Testis (tissue), 3 donors: ENCODE data around the gene ERVFRD-1. TPM values are rescaled to one million over a fixed set of nuclear protein-coding genes. Genes with fewer than 3 reads are reported as not detected.

Experiments
- DNase-seq: peaks from one replicate; pipeline ENCODE4 v3.0.0-alpha.2; 2019
- H3K27ac ChIP-seq, 2 donors: fragments of 200-600 bp; sonication (generic); one replicate each; pipeline ENCODE4 v1.5.1; 2019
- H3K27me3 ChIP-seq: fragments of 200-600 bp; sonication (generic); one replicate; pipeline ENCODE4 v1.5.1; 2019
- H3K36me3 ChIP-seq: fragments of 200-600 bp; sonication (generic); one replicate; pipeline ENCODE4 v1.5.1; 2017; ENCODE audit warnings: low read depth; ENCODE audit errors: missing control alignments
- H3K4me1 ChIP-seq: fragments of 200-600 bp; sonication (generic); one replicate; pipeline ENCODE4 v1.5.1; 2019
- H3K4me3 ChIP-seq, 2 donors: fragments of 200-600 bp; sonication (generic); one replicate each; pipeline ENCODE4 v1.5.1; 2017 to 2019
- H3K9me3 ChIP-seq: fragments of 200-600 bp; sonication (generic); one replicate; pipeline ENCODE4 v1.5.1; 2017
- CTCF ChIP-seq, 3 experiments: fragments of 450-650 bp in 2 of 3; fragments of 200-600 bp in 1 of 3; sonication (generic) in 1 of 3; IDR thresholded peaks; one replicate each; pipeline ENCODE4 v1.5.1; 2016 to 2019; ENCODE audit warnings: antibody characterized with exemption in 3 of 3, mild to moderate bottlenecking in 2 of 3, moderate library complexity in 1 of 3
- POLR2A ChIP-seq: fragments of 450-650 bp; IDR thresholded peaks from one replicate; pipeline ENCODE4 v1.6.1; 2017; ENCODE audit warnings: antibody characterized with exemption, mild to moderate bottlenecking, moderate library complexity
- WGBS, 2 donors: methylation state at CpG; one replicate each; pipeline ENCODE4 v1.1.5; 2018; 5-methylcytosine and 5-hydroxymethylcytosine counted together
- intact Hi-C: fragments of 100-400 bp; cut with DNase I; formaldehyde crosslinking; loops from one replicate; pipeline ENCODE4 v1.15.1; 2023; ENCODE audit warnings: low total_unique reads
- polyA plus RNA-seq: library from polyadenylated mRNA; stranded (reverse); fragments of 350-450 nt; fragmentation: Illumina TruSeq; extraction: RNeasy Lipid Tissue Mini Kit (QIAGEN cat#74804); gene quantifications from one replicate; pipeline ENCODE4 v1.2.3, GENCODE V29; 2014; ENCODE audit warnings: low read depth, low replicate concordance; ENCODE audit not compliant: insufficient read depth
- total RNA-seq, 2 donors: library from RNA; depleted of rRNA; stranded (reverse); fragments of >200 nt; gene quantifications; one replicate each; pipeline ENCODE4 v1.2.3, GENCODE V29; 2016

ERVFRD-1 gene
- total and polyA plus RNA-seq, 3 donors from 2014 or later: 0.16 TPM; not detected in 2

- no peak for DNase-seq
- Histone ChIP-seq H3K4me3 (no peak overlapping the region), H3K9me3 (no peaks in the 10 kb centered on the region), H3K27ac (no peak overlapping the region), H3K4me1 (no peaks in the 10 kb centered on the region), H3K36me3 (no peaks in the 10 kb centered on the region), H3K27me3 (no peaks in the 10 kb centered on the region)
- TF ChIP-seq CTCF (IDR thresholded peaks at IDR 0.05): no peak
- no peak for TF ChIP-seq POLR2A
- 72 to 84% methylated on average over 2 of the region's 2 CpGs for WGBS, 2 donors
- intact Hi-C loops: no loop called here
Measured at GRCh38 chr6:11076540-11076939, 35.0 kb downstream of the ERVFRD-1 start.

GRCh38 chr6:11072101-11072500 is 39.4 kb downstream of the ERVFRD-1 start:
- no peaks in the 10 kb centered on the region for H3K27me3 ChIP-seq
- WGBS, 2 donors: 95 to 97% methylated on average over 4 of the region's 4 CpGs

GRCh38 chr6:11069760-11070159 is 41.8 kb downstream of the ERVFRD-1 start:
- intact Hi-C loops: loop anchor here (10.0 kb wide), 1 partner anchor 115 kb away; no protein-coding TSS in a partner anchor

More at GRCh38 chr6:11072101-11072500, 39.4 kb downstream of the ERVFRD-1 start:
- H3K4me1 ChIP-seq: no peaks in the 10 kb centered on the region
- intact Hi-C loops: no loop called here
- H3K27ac ChIP-seq: no peak overlapping the region
- H3K9me3 ChIP-seq: no peaks in the 10 kb centered on the region
- H3K36me3 ChIP-seq: no peaks in the 10 kb centered on the region
- H3K4me3 ChIP-seq: no peak overlapping the region
- no peak for DNase-seq
- no peak for TF ChIP-seq CTCF (IDR thresholded peaks at IDR 0.05)
- TF ChIP-seq POLR2A: no peak

GRCh38 chr6:11067348-11067747 is 44.2 kb downstream of the ERVFRD-1 start:
- Histone ChIP-seq H3K4me1 (no peaks in the 10 kb centered on the region), H3K36me3 (no peaks in the 10 kb centered on the region), H3K9me3 (no peaks in the 10 kb centered on the region), H3K27ac (no peak overlapping the region), H3K27me3 (no peaks in the 10 kb centered on the region), H3K4me3 (no peak overlapping the region)
- DNase-seq: no peak
- TF ChIP-seq CTCF (IDR thresholded peaks at IDR 0.05) (no peak), POLR2A (no peak)
- intact Hi-C loops: loop anchor here (10.0 kb wide), 1 partner anchor 113 kb away; no protein-coding TSS in a partner anchor
- WGBS, 2 donors: 62 to 66% methylated on average over 2 of the region's 2 CpGs

More at GRCh38 chr6:11069760-11070159, 41.8 kb downstream of the ERVFRD-1 start:
- Histone ChIP-seq H3K4me1 (no peaks in the 10 kb centered on the region), H3K27me3 (no peaks in the 10 kb centered on the region), H3K9me3 (no peaks in the 10 kb centered on the region), H3K36me3 (no peaks in the 10 kb centered on the region), H3K27ac (no peak overlapping the region), H3K4me3 (no peak overlapping the region)
- no peak for DNase-seq
- WGBS, 2 donors: 58 to 69% methylated on average over 2 of the region's 2 CpGs
- TF ChIP-seq CTCF (IDR thresholded peaks at IDR 0.05) (no peak), POLR2A (no peak)
